ENCODE measurements around the gene MISFA.

The MISFA gene

GRCh38 chr11:18599739-18600230 lies at the start of gene MISFA:
MISFA (plus strand) TSS chr11:18599789; CDS start chr11:18599929, 140 bp downstream.
- Histone ChIP-seq H3K4me1 (no peaks in the 10 kb centered on the region), H3K79me2 (no peaks in the 10 kb centered on the region), H2AFZ (no peak within 1 kb of the TSS), H3K27ac (no peak within 1 kb of the TSS), H3K4me3 (ENCODE audit: low read depth, low read length) (no peak within 1 kb of the TSS), H3K36me3 (ENCODE audit: control insufficient read depth, insufficient read depth, low read length) (no peaks in the 10 kb centered on the region), H3K9ac (no peak within 1 kb of the TSS), H3K27me3 (ENCODE audit: control insufficient read depth, insufficient read depth, low read length) (no peaks in the 10 kb centered on the region), H3K4me2 (ENCODE audit: low read length) (no peak within 1 kb of the TSS), H3K9me3 (ENCODE audit: control insufficient read depth, low read length) (no peaks in the 10 kb centered on the region)
- TF ChIP-seq CTCF (IDR thresholded peaks at IDR 0.05): no peak

- H3K9ac ChIP-seq: no peak overlapping the region
These were observed 36.4 kb upstream of the MISFA start for GRCh38 chr11:18563090-18563730.

GRCh38 chr11:18564149-18564548 lies 35.4 kb upstream of the MISFA start:
- Histone ChIP-seq H3K9me3 (ENCODE audit: control insufficient read depth, low read length) (no peaks in the 10 kb centered on the region), H3K27ac (no peak overlapping the region), H3K36me3 (ENCODE audit: control insufficient read depth, insufficient read depth, low read length) (no peaks in the 10 kb centered on the region), H2AFZ (no peak overlapping the region), H3K9ac (no peak overlapping the region), H3K27me3 (ENCODE audit: control insufficient read depth, insufficient read depth, low read length) (no peaks in the 10 kb centered on the region), H3K4me3 (ENCODE audit: low read depth, low read length) (no peak overlapping the region), H3K4me2 (ENCODE audit: low read length) (no peak overlapping the region), H3K79me2 (no peaks in the 10 kb centered on the region), H3K4me1 (no peaks in the 10 kb centered on the region)
- no peak for TF ChIP-seq CTCF (IDR thresholded peaks at IDR 0.05)

More at GRCh38 chr11:18563090-18563730, 36.4 kb upstream of the MISFA start:
- Histone ChIP-seq H3K36me3 (ENCODE audit: control insufficient read depth, insufficient read depth, low read length) (no peaks in the 10 kb centered on the region), H3K27me3 (ENCODE audit: control insufficient read depth, insufficient read depth, low read length) (no peaks in the 10 kb centered on the region), H3K9me3 (ENCODE audit: control insufficient read depth, low read length) (no peaks in the 10 kb centered on the region), H3K27ac (no peak overlapping the region), H3K4me3 (ENCODE audit: low read depth, low read length) (no peak overlapping the region), H3K4me2 (ENCODE audit: low read length) (no peak overlapping the region), H3K4me1 (no peaks in the 10 kb centered on the region), H3K79me2 (no peaks in the 10 kb centered on the region), H2AFZ (no peak overlapping the region)
- TF ChIP-seq CTCF (IDR thresholded peaks at IDR 0.05): no peak

DNA sequence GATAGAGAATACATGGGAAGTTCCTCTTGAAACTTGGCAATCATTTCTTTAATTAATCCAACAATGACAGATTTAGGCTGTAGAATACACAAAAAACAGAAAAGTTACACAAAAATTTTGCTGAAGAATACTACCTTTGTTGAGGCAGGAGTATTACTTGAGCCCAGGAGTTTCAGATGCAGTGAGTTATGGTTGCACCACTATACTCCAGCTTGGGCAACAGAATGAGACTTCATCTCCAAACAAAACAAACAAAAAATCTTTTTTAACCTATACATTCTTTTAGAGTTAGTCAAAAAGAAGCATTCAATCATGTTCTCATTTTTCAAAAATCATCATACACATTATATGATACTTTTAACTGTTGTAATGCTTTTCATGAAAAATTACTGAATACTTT lies 33.2 kb upstream of the MISFA start:
- Histone ChIP-seq H3K27ac (no peak overlapping the region), H3K9ac (no peak overlapping the region), H3K4me3 (ENCODE audit: low read depth, low read length) (no peak overlapping the region), H3K4me2 (ENCODE audit: low read length) (no peak overlapping the region), H3K79me2 (no peaks in the 10 kb centered on the region), H3K9me3 (ENCODE audit: control insufficient read depth, low read length) (no peaks in the 10 kb centered on the region), H3K4me1 (no peaks in the 10 kb centered on the region), H3K27me3 (ENCODE audit: control insufficient read depth, insufficient read depth, low read length) (no peaks in the 10 kb centered on the region), H2AFZ (no peak overlapping the region), H3K36me3 (ENCODE audit: control insufficient read depth, insufficient read depth, low read length) (no peaks in the 10 kb centered on the region)
- TF ChIP-seq CTCF (IDR thresholded peaks at IDR 0.05): no peak

GRCh38 chr11:18567081-18567480 lies 32.5 kb upstream of the MISFA start:
- Histone ChIP-seq H3K9ac (no peak overlapping the region), H3K27me3 (ENCODE audit: control insufficient read depth, insufficient read depth, low read length) (no peaks in the 10 kb centered on the region), H3K79me2 (no peaks in the 10 kb centered on the region), H3K36me3 (ENCODE audit: control insufficient read depth, insufficient read depth, low read length) (no peaks in the 10 kb centered on the region), H3K4me1 (no peaks in the 10 kb centered on the region), H3K9me3 (ENCODE audit: control insufficient read depth, low read length) (no peaks in the 10 kb centered on the region), H3K4me2 (ENCODE audit: low read length) (no peak overlapping the region), H3K27ac (no peak overlapping the region), H3K4me3 (ENCODE audit: low read depth, low read length) (no peak overlapping the region), H2AFZ (no peak overlapping the region)
- TF ChIP-seq CTCF (IDR thresholded peaks at IDR 0.05): no peak

Data from parathyroid adenoma (tissue), 2 donors.